KOPT-K1 (cell line): ENCODE measurements around the gene PHGDH.

Experiments
- H3K27ac ChIP-seq: fragments of 200-600 bp; sonication (generic); 2 replicates; pipeline ENCODE4 v1.5.1; 2016; ENCODE audit warnings: antibody characterized with exemption, mild to moderate bottlenecking, low read depth, low read length; ENCODE audit not compliant: poor library complexity, severe bottlenecking
- H3K36me3 ChIP-seq: fragments of 200-600 bp; sonication (generic); 2 replicates; pipeline ENCODE4 v1.5.1; 2017; ENCODE audit warnings: antibody characterized with exemption, mild to moderate bottlenecking, low read length, moderate library complexity; ENCODE audit not compliant: insufficient read depth
- H3K9me3 ChIP-seq: fragments of 200-600 bp; sonication (generic); 2 replicates; pipeline ENCODE4 v1.5.1; 2017; ENCODE audit warnings: antibody characterized with exemption, low read length, mild to moderate bottlenecking; ENCODE audit not compliant: insufficient read depth, poor library complexity, severe bottlenecking

The PHGDH gene

GRCh38 chr1:119745034-119745433, 33.3 kb downstream of the PHGDH start:
- Histone ChIP-seq H3K36me3 (peaks cover 46% of the 10 kb centered on the region), H3K9me3 (no peaks in the 10 kb centered on the region), H3K27ac (no peak overlapping the region)

- Histone ChIP-seq H3K9me3 (no peaks in the 10 kb centered on the region), H3K27ac (no peak overlapping the region), H3K36me3 (peaks cover 22% of the 10 kb centered on the region)
Measured at GRCh38 chr1:119747451-119747850, 35.7 kb downstream of the PHGDH start.

GRCh38 chr1:119748040-119748439, 36.3 kb downstream of the PHGDH start:
- H3K9me3 ChIP-seq: no peaks in the 10 kb centered on the region
- no peak overlapping the region for H3K27ac ChIP-seq

GRCh38 chr1:119752592-119752991, 40.9 kb downstream of the PHGDH start:
- Histone ChIP-seq H3K9me3 (no peaks in the 10 kb centered on the region), H3K36me3 (no peaks in the 10 kb centered on the region), H3K27ac (no peak overlapping the region)

More at GRCh38 chr1:119748040-119748439, 36.3 kb downstream of the PHGDH start:
- peaks cover 16% of the 10 kb centered on the region for H3K36me3 ChIP-seq

GRCh38 chr1:119758584-119758983, 46.9 kb downstream of the PHGDH start:
- H3K9me3 ChIP-seq: no peaks in the 10 kb centered on the region
- no peaks in the 10 kb centered on the region for H3K36me3 ChIP-seq
- no peak overlapping the region for H3K27ac ChIP-seq

GRCh38 chr1:119762409-119762808, 50.7 kb downstream of the PHGDH start:
- H3K27ac ChIP-seq: no peak overlapping the region
- H3K36me3 ChIP-seq: no peaks in the 10 kb centered on the region
- no peaks in the 10 kb centered on the region for H3K9me3 ChIP-seq

GRCh38 chr1:119762953-119763352, 51.2 kb downstream of the PHGDH start:
- no peaks in the 10 kb centered on the region for H3K36me3 ChIP-seq
- H3K9me3 ChIP-seq: no peaks in the 10 kb centered on the region
- no peak overlapping the region for H3K27ac ChIP-seq

- no peaks in the 10 kb centered on the region for H3K9me3 ChIP-seq
- H3K36me3 ChIP-seq: no peaks in the 10 kb centered on the region
- no peak overlapping the region for H3K27ac ChIP-seq
Measured at GRCh38 chr1:119764220-119764619, 52.5 kb downstream of the PHGDH start.

- Histone ChIP-seq H3K27ac (no peak overlapping the region), H3K9me3 (no peaks in the 10 kb centered on the region), H3K36me3 (no peaks in the 10 kb centered on the region)
Measured at GRCh38 chr1:119766374-119766794, 54.6 kb downstream of the PHGDH start.

GRCh38 chr1:119767486-119767885, 55.8 kb downstream of the PHGDH start:
- H3K36me3 ChIP-seq: no peaks in the 10 kb centered on the region
- no peaks in the 10 kb centered on the region for H3K9me3 ChIP-seq
- no peak overlapping the region for H3K27ac ChIP-seq

GRCh38 chr1:119768778-119769177, 57.0 kb downstream of the PHGDH start, which contains the start of gene HMGCS2:
Gene HMGCS2, minus strand, starts transcription at chr1:119768905. Its CDS starts 61 bp downstream, at chr1:119768844.
- H3K9me3 ChIP-seq: no peaks in the 10 kb centered on the region
- H3K36me3 ChIP-seq: no peaks in the 10 kb centered on the region
- H3K27ac ChIP-seq: no peak within 1 kb of the TSS

- H3K27ac ChIP-seq: no peak overlapping the region
- no peaks in the 10 kb centered on the region for H3K36me3 ChIP-seq
- H3K9me3 ChIP-seq: no peaks in the 10 kb centered on the region
Measured at GRCh38 chr1:119771016-119771415, 59.3 kb downstream of the PHGDH start.

GRCh38 chr1:119771770-119772169, 60.0 kb downstream of the PHGDH start:
- Histone ChIP-seq H3K36me3 (no peaks in the 10 kb centered on the region), H3K27ac (no peak overlapping the region), H3K9me3 (no peaks in the 10 kb centered on the region)

- H3K36me3 ChIP-seq: no peaks in the 10 kb centered on the region
Measured at GRCh38 chr1:119772298-119772697, 60.6 kb downstream of the PHGDH start.

GRCh38 chr1:119773711-119774241, 62.0 kb downstream of the PHGDH start:
- H3K9me3 ChIP-seq: no peaks in the 10 kb centered on the region
- H3K27ac ChIP-seq: no peak overlapping the region
- no peaks in the 10 kb centered on the region for H3K36me3 ChIP-seq

More at GRCh38 chr1:119772298-119772697, 60.6 kb downstream of the PHGDH start:
- Histone ChIP-seq H3K27ac (no peak overlapping the region), H3K9me3 (no peaks in the 10 kb centered on the region)

GRCh38 chr1:119774746-119775490, 63.2 kb downstream of the PHGDH start:
- Histone ChIP-seq H3K36me3 (no peaks in the 10 kb centered on the region), H3K27ac (no peak overlapping the region), H3K9me3 (no peaks in the 10 kb centered on the region)
